Motor neuron (in vitro differentiated cells): ENCODE data around the gene SUPT6H. TPM values are rescaled to one million over a fixed set of nuclear protein-coding genes. Genes with fewer than 3 reads are reported as not detected.

ENCODE experiments used
- ATAC-seq, 8 experiments: fragments of 200-7000 bp; cut with Tn5 transposase; replicated peaks in 6 of 8; 2 replicates each; pipeline ENCODE4 v1.8.0; 2021; ENCODE audit warnings: mild to moderate bottlenecking in 8 of 8, moderate library complexity in 8 of 8
- H3K27ac ChIP-seq, 2 donors: fragments of 250-450 bp; sonication (Bioruptor Pico); 2 replicates each; pipeline ENCODE4 v1.9.0; 2021; ENCODE audit warnings: antibody characterized with exemption in 2 of 2, mild to moderate bottlenecking in 2 of 2, moderate library complexity in 1 of 2
- H3K4me1 ChIP-seq, 2 donors: fragments of 250-450 bp; sonication (Bioruptor Pico); replicated peaks in 1 of 2; 2 replicates each; pipeline ENCODE4 v1.6.1; 2021; ENCODE audit warnings: antibody characterized with exemption in 2 of 2, mild to moderate bottlenecking in 2 of 2, moderate library complexity in 1 of 2
- H3K4me3 ChIP-seq, 5 donors: fragments of 250-450 bp; sonication (Bioruptor Pico); 2 replicates each; pipeline ENCODE4 v1.9.0; 2021; ENCODE audit warnings: antibody characterized with exemption in 5 of 5, mild to moderate bottlenecking in 5 of 5, moderate library complexity in 4 of 5
- WGBS, 10 experiments: fragments of 450-650 bp; shearing (Covaris generic); methylation state at CpG; one replicate each; pipeline ENCODE4 v1.0.0; 2022; 5-methylcytosine and 5-hydroxymethylcytosine counted together
- in situ Hi-C, 9 experiments: fragments of 400-800 bp; cut with MboI; loops; one replicate each; pipeline ENCODE4 v1.15.0; 2021; ENCODE audit warnings: low sequenced_read_pairs in 9 of 9, low pct_unique_long_range_greater_than_20kb in 2 of 9; ENCODE audit not compliant: unreplicated experiment in 9 of 9
- total RNA-seq, 8 experiments: library from RNA; unstranded; fragments of 300-600 nt; gene quantifications; 2 replicates each; pipeline versions ENCODE4 v1.2.3 to v1.2.4, GENCODE V29; 2022

The SUPT6H gene
- total RNA-seq, 8 experiments from 2014 or later = 23.1 to 109 (median 45.0) TPM

DNA sequence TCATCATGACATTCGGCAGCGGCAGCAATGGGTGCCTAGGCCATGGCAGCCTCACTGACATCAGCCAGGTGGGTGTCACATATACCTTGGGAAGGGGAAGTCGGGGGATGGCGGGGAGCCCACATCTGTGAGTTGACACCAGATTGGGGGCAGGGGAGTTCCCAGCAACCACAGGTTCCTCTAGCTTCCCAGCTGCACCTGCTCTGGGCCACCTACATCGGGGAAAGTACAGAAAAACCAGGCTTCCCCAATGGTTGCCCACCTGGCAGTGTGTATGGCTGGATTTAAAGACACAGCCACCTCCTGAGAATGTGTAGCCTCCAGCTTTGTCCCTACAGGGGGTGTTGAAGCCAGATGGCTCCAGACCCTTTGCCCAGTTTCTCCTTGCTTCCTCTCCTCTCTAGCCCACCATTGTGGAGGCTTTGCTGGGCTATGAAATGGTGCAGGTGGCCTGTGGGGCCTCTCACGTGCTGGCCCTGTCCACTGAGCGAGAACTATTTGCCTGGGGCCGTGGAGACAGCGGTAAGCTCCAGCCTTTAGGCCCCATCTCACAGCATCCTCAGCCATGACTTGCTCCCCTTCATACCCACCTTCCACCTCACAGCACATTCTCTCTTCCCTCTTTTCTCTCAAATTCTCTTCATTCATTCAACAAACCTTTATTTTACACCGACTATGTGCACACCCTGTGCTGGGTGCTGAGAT is 76.8 kb downstream of the SUPT6H start:
- no peak for ATAC-seq
- Histone ChIP-seq H3K4me1 (peaks cover 11 to 18% of the 10 kb centered on the region in 2 donors), H3K27ac (no peak overlapping the region), H3K4me3 (no peak overlapping the region)
- WGBS, 10 experiments = 81 to 100% (median 100%) methylated on average over 1 to 5 of the region's 10 CpGs; no CpG with 5 or more reads in 5 of the 10 experiments
- in situ Hi-C loops = loop anchor here in 1 of 9 experiments (25.0 kb wide), 1 partner anchor 373 kb away; no protein-coding TSS in a partner anchor

- 39 to 100% (median 93%) methylated on average over 1 to 4 of the region's 10 CpGs; no CpG with 5 or more reads in 2 of the 10 experiments for WGBS, 10 experiments
- in situ Hi-C loops = loop anchor here in 1 of 9 experiments (25.0 kb wide), 1 partner anchor 372 kb away; no protein-coding TSS in a partner anchor
- Histone ChIP-seq H3K4me1 (peaks cover 12 to 19% of the 10 kb centered on the region in 2 donors), H3K27ac (no peak overlapping the region), H3K4me3 (no peak overlapping the region)
- no peak for ATAC-seq
These were observed 78.7 kb downstream of the SUPT6H start for GRCh38 chr17:28740406-28741357.

DNA sequence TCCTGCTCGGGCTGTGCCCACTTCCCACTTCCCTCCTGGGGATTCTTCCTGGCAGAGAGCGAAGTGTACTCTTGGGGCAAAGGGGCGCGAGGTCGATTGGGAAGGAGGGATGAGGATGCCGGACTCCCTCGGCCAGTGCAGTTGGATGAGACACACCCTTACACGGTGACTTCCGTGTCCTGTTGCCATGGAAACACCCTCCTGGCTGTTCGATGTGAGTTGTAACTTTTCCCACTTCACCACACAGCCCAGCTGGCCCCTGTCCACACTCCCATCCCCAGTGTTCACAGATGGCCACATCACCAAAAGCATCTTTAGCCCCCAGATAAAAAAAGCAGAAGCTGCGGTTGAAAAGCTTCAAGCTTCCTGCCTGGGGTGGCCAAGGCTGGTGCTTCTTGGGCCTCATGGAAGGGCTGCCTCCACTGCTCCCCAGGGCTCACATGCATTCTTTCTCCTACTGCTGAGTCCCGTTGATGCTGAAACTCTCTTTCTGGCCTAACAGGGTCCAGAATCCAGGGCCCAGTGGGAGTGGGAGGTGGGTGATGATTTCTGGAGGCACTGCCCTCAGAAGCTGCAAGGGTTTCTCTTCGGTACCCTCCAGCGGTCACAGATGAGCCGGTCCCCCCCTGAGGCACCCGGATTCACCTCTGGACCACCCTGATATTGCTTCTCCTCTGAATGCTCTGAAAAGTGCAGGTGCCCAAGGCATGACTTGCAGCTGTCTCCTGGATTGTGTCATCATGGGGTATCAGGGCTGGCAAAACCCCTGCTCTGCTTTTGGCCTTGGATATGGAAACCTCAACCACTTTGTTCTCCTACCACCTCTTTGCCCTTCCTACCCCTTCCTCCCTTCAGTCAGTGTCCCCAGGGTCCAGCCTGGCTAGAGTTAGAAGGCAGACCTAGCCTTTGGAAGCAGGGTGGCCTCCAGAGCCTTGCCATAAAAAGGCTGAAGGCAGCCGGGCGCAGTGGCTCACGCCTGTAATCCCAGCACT is 79.6 kb downstream of the SUPT6H start:
- no peak overlapping the region for H3K4me3 ChIP-seq
- in situ Hi-C loops = loop anchor here in 1 of 9 experiments (25.0 kb wide), 1 partner anchor 371 kb away; no protein-coding TSS in a partner anchor
- H3K27ac ChIP-seq = peak overlapping the region in 1 of 2 donors; percentile 97
- H3K4me1 ChIP-seq = peaks cover 22 to 29% of the 10 kb centered on the region in 2 donors
- no peak for ATAC-seq
- 70 to 100% (median 94%) methylated on average over 1 to 6 of the region's 19 CpGs; no CpG with 5 or more reads in 4 of the 10 experiments for WGBS, 10 experiments

DNA sequence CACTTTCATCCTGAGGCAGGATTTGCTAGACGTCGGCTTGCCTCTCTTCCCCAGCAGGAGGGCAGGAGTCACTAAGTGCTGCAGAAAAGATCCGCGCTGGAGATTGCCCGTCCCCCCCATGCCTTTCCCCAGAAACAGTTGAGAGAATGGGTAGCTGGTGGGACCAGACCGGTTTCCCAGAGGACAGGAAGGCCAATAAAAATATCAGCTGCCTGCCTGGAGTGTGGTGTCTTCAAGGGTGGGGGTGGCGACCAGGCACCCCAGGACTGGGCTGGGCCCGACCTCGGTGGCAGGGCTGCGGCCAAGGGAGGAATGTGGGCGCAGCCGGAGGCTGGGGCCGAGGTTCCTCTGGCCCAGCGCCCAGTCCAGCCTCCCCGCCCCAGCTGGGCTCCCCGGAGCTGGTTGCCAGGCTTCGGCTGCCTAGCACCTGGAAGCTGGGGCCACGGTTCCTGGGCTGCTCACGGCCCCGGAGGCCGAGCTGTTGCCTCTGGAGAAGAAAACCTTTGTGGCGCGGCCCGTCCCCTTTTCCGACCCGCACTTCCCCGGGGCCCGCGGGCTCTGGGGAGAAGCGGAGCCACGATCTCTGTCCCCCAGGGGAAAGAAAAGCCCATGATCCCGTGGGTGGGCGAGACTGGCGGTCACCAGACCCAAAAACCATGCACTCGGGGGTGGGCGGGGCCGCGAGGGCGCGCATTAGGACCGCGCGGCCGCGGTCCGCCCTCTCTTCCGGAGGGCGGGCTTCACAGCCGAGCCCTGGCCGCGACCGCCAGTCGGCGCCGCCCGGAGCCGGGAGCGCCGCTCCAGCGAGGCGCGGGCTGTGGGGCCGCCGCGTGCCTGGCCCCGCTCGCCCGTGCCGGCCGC is 81.5 kb downstream of the SUPT6H start, which contains the start of gene TRAF4:
Gene TRAF4, plus strand, starts transcription at position 769 of the 861 bp plus-strand sequence. CDS start 102 bp downstream, outside the sequence.
- in situ Hi-C loops = loop anchor here in 1 of 9 experiments (25.0 kb wide), 1 partner anchor 369 kb away; no protein-coding TSS in a partner anchor
- ATAC-seq = peak; percentile 53 to 76 (median 70)
- Histone ChIP-seq H3K27ac (peak within 1 kb of the TSS; percentile 97 to 98), H3K4me1 (peaks cover 24 to 31% of the 10 kb centered on the region in 2 donors), H3K4me3 (peak within 1 kb of the TSS; percentile 68 to 99 (median 92))
- WGBS, 10 experiments = 0 to 12% (median 0%) methylated on average over 1 to 9 of the region's 70 CpGs; no CpG with 5 or more reads in 5 of the 10 experiments

GRCh38 chr17:28744104-28744971 is 82.3 kb downstream of the SUPT6H start:
- H3K27ac ChIP-seq = peak overlapping the region; percentile 97 to 98
- in situ Hi-C loops = loop anchor here in 1 of 9 experiments (25.0 kb wide), 1 partner anchor 368 kb away; no protein-coding TSS in a partner anchor
- H3K4me1 ChIP-seq = peaks cover 24 to 31% of the 10 kb centered on the region in 2 donors
- peak in 6 of 8 experiments; percentile 8 to 14 (median 10) for ATAC-seq
- peak overlapping the region; percentile 68 to 99 (median 92) for H3K4me3 ChIP-seq
- 0% methylated on average over 1 to 8 of the region's 61 CpGs; no CpG with 5 or more reads in 3 of the 10 experiments for WGBS, 10 experiments

DNA sequence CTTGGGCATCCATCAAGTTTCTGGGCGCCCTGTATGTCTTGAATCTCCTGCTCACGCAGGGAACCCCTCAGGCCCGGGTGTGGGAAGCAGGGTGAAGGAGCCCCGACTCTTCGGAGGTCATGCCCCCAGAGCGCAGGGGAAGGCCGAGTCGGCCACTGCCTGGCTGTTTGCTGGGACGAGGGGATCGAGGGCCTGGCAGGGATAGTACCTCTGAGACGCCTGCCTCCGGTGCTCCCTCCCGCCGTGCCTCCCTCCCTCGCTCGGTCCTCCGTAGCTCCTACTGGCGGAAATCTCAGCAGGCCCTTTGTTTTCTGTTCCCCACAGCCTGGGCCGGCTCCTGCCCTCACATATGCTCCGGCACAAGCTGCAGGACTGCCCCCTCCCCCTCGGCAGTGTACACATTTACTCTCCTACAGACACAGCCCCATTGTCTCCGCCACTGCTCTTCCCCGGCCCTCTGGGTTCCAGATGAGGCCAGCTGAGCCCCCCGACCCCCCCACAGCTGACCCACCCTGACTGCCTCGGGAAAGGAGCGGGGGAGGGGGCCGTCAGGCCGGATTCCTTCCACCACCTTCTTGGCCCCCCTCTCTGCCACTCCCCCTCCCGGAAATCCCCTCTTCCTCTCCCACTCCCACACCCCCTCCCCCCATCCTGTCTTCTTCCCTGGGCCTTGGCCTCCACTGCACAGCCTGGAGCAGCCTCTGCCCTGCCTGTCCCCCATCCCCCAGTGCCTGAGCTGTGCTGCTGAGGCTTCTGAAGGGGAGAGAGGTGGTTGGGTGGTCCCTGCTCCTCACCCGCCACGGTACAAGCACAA is 83.2 kb downstream of the SUPT6H start:
- in situ Hi-C loops = loop anchor here in 1 of 9 experiments (25.0 kb wide), 1 partner anchor 367 kb away; no protein-coding TSS in a partner anchor
- H3K27ac ChIP-seq = peak overlapping the region; percentile 97 to 98
- WGBS, 10 experiments = 0 to 2% (median 0%) methylated on average over 2 to 9 of the region's 31 CpGs; no CpG with 5 or more reads in 4 of the 10 experiments
- H3K4me1 ChIP-seq = peaks cover 28 to 37% of the 10 kb centered on the region in 2 donors
- ATAC-seq = peak in 6 of 8 experiments; percentile 6 to 67 (median 61)
- H3K4me3 ChIP-seq = peak overlapping the region; percentile 68 to 99 (median 92)

GRCh38 chr17:28745786-28746411 is 83.9 kb downstream of the SUPT6H start:
- in situ Hi-C loops = loop anchor here in 1 of 9 experiments (25.0 kb wide), 1 partner anchor 366 kb away; no protein-coding TSS in a partner anchor
- 53 to 100% (median 100%) methylated on average over 1 to 2 of the region's 4 CpGs; no CpG with 5 or more reads in 3 of the 10 experiments for WGBS, 10 experiments
- peak overlapping the region; percentile 97 to 98 for H3K27ac ChIP-seq
- peak overlapping the region; percentile 68 to 99 (median 92) for H3K4me3 ChIP-seq
- ATAC-seq = no peak
- H3K4me1 ChIP-seq = peaks cover 33 to 41% of the 10 kb centered on the region in 2 donors

GRCh38 chr17:28746611-28747050 is 84.6 kb downstream of the SUPT6H start:
- 33 to 70% (median 67%) methylated on average over 1 to 4 of the region's 5 CpGs; no CpG with 5 or more reads in 7 of the 10 experiments for WGBS, 10 experiments
- ATAC-seq = no peak
- peak overlapping the region; percentile 4 to 97 for H3K27ac ChIP-seq
- in situ Hi-C loops = loop anchor here in 1 of 9 experiments (25.0 kb wide), 1 partner anchor 366 kb away; no protein-coding TSS in a partner anchor
- peaks cover 33 to 35% of the 10 kb centered on the region in 2 donors for H3K4me1 ChIP-seq
- H3K4me3 ChIP-seq = no peak overlapping the region
